GM18861 (cell line): ENCODE measurements around the gene NR2F1-AS1.

Source experiments
- ATAC-seq: cut with Tn5 transposase; IDR thresholded peaks from one replicate; pipeline ENCODE4 v1.9.1; 2021; ENCODE audit not compliant: unreplicated experiment

NR2F1-AS1 gene

DNA sequence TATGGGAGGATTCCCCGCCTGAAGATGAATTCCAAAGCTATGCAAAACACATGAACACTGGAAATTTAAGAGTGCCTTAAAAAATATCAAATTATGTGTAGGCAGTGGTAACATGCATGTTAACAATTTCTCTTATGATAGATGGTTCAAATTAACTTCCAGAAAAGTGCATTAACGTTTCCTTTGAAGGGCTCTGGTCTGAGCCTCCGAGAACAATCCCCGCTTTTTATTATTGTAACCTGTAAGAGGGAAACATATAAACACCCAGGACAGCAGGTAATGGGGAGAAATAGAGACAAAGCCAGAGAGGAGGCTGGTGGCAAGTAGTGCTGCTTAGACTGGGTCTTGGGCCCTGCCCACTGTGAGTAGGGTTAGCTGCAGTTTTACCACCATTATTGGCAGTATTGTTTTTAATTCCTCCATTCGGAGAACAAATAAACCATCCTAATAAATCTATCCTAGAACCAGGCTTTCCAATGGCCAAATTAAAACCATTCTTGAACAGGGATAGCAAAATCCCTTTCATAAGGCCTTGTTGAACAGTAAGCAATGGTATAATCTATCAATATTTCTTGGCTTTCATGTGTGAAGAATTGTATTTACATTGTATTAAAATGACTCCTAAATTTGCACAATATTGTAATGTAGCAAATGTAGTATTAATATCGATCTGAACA is 8.3 kb upstream of the NR2F1-AS1 start:
- no peak for ATAC-seq

DNA sequence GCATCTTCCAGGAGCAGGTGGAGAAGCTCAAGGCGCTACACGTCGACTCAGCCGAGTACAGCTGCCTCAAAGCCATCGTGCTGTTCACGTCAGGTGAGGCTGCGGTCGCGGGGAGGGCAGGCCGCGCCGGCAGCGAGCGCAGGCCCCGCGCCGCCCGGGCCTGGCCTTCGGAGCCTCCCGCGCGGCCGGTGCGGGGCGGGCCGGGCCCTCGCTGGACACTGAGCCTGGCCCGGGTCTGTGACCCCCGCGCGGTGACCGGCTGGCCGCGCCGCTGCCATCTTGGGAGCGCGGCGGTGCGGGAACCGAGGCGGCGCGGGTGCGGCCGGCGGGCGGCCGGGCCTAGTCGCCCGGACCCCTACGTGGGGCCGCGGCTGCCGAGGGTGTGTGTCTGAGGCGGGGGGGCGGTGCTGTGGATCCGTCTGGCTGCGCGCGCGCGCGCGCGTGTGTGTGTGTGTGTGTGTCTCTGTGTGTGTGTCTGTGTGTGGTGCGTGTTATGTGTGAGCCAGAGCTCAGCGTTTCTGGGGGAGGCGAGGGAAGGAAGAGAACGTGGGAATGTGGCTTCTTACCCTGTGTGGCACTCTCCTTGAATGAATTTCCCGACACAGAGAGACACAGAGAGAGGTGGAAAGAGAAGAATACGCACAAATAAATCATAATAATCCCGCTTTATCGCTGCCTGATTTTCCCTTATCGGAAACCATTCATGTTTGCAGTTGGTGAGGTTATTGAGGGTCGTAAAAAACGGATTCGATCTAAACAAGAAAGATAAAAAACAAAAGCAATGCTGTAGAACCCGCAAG is 7.5 kb upstream of the NR2F1-AS1 start:
- ATAC-seq, result no peak

DNA sequence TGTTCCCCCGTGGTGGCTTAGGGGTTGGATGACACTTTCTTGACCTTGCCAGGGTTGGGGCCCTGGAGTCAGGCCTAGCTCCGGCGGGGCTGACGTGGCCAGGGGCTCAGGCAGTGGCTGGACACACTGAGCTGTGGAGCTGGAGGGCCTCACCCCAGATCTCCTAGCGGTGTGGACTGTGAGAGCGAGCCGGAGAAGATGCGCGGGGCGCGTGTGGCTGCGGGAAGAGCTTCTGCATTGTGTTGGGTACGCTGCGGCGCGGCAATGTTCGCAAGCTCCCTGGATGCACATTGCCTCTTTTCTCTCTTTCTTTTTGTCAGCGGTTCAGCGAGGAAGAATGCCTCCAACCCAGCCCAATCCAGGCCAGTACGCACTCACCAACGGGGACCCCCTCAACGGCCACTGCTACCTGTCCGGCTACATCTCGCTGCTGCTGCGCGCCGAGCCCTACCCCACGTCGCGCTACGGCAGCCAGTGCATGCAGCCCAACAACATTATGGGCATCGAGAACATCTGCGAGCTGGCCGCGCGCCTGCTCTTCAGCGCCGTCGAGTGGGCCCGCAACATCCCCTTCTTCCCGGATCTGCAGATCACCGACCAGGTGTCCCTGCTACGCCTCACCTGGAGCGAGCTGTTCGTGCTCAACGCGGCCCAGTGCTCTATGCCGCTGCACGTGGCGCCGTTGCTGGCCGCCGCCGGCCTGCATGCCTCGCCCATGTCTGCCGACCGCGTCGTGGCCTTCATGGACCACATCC is 6.8 kb upstream of the NR2F1-AS1 start:
- no peak for ATAC-seq

DNA sequence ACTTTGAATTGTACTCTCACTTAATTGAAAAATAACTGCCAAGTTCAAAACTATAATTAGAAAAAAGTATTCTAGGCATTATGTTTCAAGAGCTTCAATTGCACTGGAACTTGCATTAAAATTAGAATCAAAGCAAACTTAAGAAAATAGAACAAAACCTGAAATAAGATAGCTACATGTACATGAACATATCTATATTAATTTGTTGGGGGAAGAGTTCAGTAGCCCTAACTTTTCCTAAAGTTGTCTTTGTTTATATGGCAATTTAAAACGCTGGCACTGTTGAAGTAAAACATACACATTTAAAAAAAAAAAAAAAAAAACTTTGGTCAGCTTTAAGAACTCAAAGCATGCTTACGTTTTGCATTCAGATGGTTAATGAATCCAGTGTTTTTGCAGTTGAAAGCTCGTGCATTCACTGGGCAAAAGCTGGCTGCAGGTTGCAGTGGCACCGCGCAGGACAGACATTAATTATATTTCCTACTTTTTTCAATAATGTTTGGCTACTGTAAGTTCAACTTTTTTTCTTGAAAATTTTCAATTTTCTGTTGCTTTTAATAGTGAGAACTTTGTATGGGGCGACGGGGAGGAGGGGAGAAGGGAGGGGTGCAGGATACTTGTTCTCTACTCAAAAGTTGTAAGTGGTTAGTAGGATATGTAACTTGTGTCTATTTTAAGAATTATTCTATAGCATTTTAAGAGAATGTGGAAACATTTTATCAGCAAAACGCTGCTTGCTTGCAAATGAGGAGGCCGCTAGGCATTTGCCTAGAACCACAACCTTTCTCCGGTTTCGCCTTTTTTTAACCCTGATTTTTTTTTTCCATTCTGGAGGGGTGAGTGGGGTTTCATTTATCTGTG is 5.9 kb upstream of the NR2F1-AS1 start:
- no peak for ATAC-seq

DNA sequence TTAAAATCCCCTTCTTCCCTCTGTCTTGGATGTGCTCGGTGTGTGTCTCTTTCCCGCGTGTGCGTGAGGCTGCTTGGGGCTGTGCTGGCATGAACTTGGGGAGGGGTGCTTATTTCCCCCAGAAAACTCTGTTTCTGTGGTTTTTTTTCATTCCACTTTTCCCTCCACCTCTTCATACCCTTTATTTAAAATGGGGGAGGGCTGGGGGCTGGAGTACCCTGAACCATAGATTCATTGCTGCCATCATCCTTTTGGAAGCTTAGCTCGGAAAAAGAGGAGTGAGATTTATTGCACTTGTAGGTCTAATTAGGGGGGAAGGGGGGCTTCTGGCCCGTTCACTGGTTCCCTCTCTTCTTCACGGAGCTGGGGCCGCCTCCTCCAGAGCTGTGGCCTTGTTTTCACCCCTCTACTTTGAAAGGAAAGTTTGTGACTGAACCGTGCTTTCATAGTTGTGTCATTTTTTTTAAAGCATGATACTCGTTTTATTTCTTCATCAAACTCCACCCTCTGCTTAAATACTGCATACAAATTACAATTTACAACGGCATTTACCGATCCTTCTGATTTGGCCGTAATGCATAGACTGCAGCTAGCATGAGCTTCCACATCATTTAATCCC is 4.9 kb upstream of the NR2F1-AS1 start:
- ATAC-seq, result no peak

DNA sequence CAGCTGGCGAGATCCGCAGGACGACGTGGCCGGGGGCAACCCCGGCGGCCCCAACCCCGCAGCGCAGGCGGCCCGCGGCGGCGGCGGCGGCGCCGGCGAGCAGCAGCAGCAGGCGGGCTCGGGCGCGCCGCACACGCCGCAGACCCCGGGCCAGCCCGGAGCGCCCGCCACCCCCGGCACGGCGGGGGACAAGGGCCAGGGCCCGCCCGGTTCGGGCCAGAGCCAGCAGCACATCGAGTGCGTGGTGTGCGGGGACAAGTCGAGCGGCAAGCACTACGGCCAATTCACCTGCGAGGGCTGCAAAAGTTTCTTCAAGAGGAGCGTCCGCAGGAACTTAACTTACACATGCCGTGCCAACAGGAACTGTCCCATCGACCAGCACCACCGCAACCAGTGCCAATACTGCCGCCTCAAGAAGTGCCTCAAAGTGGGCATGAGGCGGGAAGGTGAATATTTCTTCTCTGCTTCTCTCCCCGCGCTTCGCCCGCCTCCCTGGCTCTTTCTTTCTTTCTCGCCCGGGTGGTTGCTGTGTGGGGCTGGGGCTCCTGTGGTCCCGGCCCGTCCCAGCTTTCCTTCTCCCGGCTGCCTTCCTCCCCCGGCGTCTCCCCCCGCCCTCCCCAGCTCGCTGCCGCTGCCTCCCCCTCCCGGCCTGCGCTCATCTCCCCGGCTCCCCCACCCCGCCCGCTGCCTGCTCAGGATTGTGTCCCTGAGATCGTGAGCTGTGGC is 4.2 kb upstream of the NR2F1-AS1 start:
- ATAC-seq, result no peak

DNA sequence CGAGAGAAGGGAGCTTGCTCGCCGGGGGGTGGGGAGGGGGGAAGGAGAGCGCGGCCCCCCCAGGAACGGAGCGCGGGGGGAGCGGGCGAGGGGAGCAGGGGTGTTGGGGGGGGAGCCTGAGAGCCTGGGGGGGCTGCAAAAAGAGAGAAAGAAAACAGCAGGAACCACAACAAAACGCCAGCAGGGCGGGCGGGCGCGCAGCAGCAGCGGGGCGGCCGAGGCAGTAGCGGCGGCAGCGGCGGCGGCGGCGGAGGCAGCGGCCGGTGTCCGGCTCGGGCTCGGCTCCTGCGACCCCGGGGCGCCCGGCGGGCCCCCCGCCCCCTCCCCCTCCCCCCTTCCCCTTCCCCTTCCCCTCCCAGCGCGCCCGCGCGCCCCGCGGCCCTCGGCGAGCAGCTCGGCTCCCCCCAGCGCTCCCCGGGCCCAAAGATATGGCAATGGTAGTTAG is 3.6 kb upstream of the NR2F1-AS1 start:
- no peak for ATAC-seq

DNA sequence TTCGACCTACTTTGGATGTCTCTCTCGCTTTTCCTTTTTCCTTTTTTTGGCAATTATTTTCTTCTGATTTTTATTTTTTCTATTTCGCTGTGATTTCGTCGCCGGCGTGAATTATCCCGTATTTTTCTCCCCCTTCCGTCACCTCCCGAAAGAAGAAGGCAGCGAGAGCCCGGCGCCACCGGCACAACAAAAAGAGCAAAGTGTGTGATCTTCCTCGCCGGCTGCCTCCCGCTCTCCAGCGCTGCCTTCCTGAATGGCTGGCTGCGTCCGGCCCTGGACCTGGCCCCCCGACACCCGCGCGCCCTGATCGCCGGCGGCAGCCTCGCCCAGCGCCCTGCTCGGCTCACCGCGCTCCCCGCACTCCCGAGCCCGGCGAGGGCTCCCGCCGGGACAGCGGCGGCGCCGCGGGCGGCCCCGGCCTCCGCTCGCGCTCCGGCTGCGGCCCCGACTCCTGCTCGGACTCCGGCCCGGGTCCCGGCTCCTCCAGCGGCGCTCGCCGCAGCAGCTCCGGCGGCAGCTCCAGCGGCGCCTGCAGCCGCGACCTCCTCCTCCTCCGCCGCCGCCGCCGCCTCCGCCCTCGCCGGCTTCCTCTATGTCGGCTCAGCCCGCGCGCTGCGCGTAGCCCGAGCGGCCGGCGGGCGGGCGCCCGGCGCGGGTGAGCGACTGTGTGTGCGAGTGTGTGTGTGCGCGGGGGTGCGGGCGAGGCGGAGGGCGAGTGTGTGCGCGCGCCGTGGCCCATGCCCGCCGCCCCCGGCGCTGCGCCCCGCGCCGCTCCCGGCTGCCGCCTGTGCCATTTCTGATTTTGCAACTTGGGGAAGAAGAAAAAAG is 3.0 kb upstream of the NR2F1-AS1 start:
- ATAC-seq, result no peak

DNA sequence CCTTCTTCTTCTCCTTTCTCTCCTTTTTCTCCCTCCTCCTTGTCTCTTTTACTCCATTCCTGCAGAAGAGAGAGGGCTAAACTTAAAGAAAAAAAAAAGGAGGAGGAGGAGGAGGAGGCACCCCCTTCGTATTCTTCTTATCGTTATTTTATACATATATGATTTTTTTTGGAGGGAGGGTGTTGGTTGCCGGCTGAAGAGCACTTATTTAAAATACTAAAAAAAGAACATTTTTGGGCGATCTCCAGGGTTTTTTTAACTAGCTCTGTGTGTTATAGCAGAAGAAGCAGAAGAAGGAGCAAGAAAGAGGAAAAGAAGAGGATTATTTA is 2.4 kb upstream of the NR2F1-AS1 start:
- ATAC-seq, result no peak

DNA sequence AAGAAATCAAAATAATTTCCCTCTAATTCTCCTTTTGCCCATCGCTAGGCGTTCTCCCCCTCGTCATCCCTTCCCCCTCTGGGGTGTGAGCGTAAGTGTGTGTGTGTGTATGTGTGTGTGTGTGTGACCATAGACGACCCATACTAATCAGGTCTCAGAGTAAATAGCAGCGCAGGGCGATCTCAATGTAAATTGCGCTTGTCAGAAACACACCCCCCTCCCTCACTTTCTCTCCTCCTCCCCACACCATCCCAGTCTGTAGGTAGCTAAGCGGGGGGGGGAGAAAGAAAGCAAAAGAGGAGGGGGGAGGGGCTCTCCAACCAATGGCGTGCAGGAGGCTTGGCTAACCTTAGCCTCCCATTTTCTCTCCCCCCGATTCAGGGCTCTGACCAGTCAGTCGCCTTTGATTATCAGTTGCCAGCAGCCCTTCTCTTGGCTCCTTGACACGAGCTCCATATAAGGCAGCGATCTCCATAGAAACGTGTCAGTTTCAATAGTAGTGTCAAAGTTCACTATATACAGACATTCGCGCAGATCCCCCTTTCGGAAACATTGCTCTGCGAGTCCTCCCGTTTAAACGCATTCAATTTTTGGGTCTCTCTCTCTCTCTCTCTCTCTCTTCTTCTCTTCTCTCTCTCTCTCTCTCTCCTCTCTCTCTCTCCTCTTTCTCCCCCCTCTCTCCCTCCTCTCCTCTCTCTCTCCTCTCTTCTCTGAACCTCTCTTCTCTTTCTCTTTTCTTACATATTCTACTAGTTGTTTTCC is 1.8 kb upstream of the NR2F1-AS1 start, which contains the start of gene NR2F1:
Gene NR2F1 (plus strand): TSS at position 546 of the 762 bp plus-strand sequence. CDS start 1,802 bp downstream, outside the sequence.
- ATAC-seq, result no peak

DNA sequence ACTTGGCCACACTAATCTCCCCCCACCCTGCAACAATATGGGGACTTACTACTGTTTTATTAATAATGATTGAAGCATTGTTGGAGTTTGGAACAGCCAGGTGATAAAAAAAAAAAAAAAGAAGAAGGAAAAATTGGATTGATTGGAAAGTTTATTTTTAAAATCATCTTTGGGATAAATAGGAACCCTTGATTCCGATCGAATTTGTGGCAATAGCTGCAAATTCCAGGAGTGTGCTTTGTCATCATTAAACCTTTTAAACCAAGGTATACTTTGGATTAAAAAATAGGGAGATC is 1.1 kb upstream of the NR2F1-AS1 start:
- ATAC-seq, result no peak

DNA sequence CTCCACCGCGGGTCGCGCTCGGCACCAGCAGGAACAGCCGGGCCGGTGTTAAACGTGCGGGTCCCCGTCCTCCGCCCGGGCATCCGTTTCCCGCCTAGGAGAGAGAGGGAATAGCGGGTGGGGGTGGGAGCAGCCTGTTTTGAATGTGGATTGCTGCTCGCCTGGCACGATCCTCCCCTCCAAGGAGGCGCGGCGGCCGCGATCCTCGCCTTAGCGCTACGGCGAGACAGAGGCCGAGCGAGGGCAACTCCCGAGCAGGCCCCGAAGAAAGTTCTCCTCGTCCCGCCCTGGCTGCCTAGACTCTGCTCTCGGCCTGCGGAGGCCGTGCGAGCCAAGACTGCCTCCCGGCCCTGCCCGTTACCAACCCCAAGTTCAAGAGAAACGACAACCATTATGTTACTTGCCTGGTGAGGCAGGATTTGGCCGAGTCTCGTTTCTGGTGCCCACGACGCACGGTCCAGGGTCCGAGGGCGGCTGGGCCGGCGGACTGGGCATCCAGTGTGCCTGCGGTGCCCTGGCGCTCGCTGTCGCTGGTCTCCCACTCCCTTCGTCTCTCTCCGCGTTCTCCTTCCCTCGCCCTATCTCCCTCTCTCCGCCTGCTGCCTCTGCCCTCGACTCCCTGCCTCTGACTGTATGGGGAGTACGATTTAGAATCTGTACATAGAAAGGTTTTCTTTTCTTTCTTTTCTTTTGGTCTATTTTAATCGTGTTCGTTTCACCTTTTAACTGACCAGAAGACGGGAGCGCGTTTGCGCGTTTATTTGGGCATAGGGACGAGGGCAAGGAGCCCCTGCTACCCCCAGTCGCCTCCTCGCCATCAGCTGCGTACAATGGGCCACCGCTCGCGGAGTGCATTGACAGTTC is 724 bp downstream of the NR2F1-AS1 start:
- no peak for ATAC-seq

DNA sequence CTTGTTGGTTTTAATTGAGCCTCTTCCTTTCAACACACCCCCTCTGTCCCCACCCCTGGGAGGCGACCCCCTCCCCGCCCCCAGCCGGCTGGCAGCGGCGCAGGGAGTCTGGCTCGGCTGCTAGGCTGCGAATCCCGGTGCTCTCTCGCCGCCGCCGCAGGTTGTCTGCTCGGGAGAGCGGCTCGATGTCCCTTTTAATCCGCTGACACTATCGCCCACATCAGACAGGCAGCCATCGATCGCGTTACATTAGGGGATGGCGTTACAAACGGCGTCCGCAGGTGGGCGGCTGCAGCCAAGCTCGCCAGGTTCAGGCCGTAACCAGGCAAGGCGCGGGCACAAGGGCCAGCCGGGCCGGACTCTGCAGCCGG is 1.3 kb downstream of the NR2F1-AS1 start:
- ATAC-seq, result no peak

DNA sequence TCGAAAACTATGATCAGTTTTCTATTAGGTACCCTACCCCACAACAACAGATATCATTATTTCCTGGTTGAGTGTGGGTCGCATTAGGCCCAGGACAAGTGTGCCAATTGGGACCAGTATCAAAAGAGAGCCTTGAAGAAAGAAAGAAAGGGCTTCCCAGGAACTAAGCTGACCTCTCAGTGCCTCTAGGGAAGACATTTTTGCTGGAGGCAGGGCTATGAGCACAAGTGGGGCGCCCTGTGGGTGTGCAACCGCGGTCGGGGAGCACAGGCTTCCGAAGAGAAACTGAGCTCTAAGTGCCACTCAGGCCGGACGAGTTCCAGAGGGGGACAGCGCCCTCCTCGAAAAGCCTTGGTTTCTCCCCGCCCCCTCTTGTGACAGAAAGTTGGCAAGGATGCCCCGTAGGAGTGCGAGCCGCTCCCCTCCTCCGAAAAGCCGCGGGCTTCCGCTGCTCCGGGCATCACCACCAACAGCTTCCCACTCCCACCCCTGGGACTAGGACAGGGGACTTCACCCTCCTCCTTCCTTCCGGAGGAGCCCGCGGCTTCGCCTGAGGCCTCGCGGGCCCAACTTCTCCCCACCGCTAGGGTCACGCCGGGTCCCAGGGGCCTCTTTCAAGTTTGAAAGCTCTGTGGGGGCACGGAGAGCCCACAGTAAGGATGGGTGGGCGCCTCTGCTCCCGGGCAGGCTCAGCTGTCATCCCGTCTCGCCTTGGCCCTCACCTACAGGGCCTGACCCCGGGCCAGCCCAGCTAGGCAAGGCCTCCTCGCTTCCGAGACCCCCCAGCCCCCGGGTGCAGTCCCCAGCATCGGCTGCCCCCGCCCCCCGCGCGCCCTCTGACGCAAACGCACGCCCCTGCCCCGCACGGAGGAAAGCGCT is 2.0 kb downstream of the NR2F1-AS1 start:
- no peak for ATAC-seq

DNA sequence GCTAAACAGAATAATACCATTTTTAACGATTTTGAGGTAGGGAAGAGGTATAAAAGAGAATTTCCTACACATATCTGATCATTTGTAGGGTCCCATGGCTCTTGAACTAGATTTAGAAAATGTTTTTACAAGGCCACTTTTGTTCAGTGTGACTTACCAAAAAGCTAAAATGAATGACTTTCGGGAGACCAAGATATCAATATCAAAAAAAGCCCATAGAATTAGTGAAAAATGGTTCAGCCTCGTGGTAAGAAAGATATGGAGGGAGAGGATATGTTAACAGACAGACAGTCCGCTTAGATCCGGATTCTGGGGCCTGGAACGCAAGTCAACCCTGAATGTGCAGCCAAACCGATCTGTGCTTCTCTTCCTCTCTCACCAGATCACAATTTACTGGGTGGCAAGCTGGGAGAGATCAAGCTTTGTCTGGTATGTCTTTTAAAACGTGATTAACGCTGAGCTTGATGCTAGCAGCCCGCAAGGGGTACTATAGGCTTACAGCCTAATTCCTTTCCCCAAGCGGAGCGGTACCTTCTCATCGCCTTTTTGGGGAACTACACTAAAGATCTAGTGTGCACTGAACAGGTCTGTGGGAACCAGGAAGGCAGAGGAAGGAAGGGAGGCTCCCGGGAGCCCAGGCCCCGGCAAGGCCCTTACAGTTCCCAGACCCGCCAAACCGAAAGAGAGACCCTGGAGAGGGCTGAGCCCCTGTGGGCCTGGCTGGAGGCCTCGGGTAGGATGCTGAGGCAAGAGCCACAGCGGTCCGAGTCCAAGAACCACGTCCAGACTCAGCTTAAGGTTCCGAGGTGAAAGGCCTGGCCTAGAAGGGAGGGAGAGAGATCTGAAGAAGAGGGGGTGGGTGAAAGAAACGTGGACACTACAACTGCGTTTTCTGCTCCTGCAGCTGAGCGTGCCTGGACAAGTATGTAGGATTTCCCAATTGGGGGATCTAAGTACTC is 2.9 kb downstream of the NR2F1-AS1 start:
- no peak for ATAC-seq
